SK-N-SH (cell line): ENCODE data around the gene SGPP1.

Experiments used
- CTCF ChIP-seq: fragments of 200-600 bp; sonication (generic); IDR thresholded peaks from 2 replicates; pipeline ENCODE4 v1.6.1; 2017; ENCODE audit warnings: antibody characterized with exemption, mild to moderate bottlenecking, moderate library complexity
- EZH2phosphoT487 ChIP-seq: fragments of 200-600 bp; sonication (generic); IDR thresholded peaks from 2 replicates; pipeline ENCODE4 v1.6.1; 2017; ENCODE audit warnings: low read depth, mixed run types, mild to moderate bottlenecking, antibody characterized with exemption, moderate library complexity, borderline replicate concordance
- FOXM1 ChIP-seq: IDR thresholded peaks from 2 replicates; pipeline ENCODE4 v1.4.0; 2012; ENCODE audit warnings: low read depth, mild to moderate bottlenecking
- JUND ChIP-seq: IDR thresholded peaks from 2 replicates; pipeline ENCODE4 v1.4.0; 2012
- MAX ChIP-seq: IDR thresholded peaks from 2 replicates; pipeline ENCODE4 v1.4.0; 2012; ENCODE audit warnings: low read depth
- NRF1 ChIP-seq: IDR thresholded peaks from 2 replicates; pipeline ENCODE4 v1.6.1; 2012; ENCODE audit warnings: low read depth, mild to moderate bottlenecking, low read length
- POLR2AphosphoS5 ChIP-seq: IDR thresholded peaks from 2 replicates; pipeline ENCODE4 v1.6.1; 2012; ENCODE audit warnings: low read depth, low read length
- RAD21 ChIP-seq: IDR thresholded peaks from 2 replicates; pipeline ENCODE4 v1.6.1; 2012; ENCODE audit warnings: mild to moderate bottlenecking, low read length
- TAF1 ChIP-seq: IDR thresholded peaks from 2 replicates; pipeline ENCODE4 v1.6.1; 2012; ENCODE audit warnings: low read depth, mild to moderate bottlenecking, low read length, moderate library complexity, borderline replicate concordance
- TEAD4 ChIP-seq: IDR thresholded peaks from 2 replicates; pipeline ENCODE4 v1.4.0; 2012; ENCODE audit warnings: mild to moderate bottlenecking, borderline replicate concordance; ENCODE audit not compliant: insufficient read depth
- USF1 ChIP-seq: IDR thresholded peaks from 2 replicates; pipeline ENCODE4 v1.4.0; 2012; ENCODE audit warnings: low read depth, borderline replicate concordance
- YY1 ChIP-seq: IDR thresholded peaks from 2 replicates; pipeline ENCODE4 v1.4.0; 2012; ENCODE audit warnings: low read depth, mild to moderate bottlenecking

GRCh38 chr14:63715360-63715759 is 12.5 kb downstream of the SGPP1 start:
- TF ChIP-seq CTCF, result no peak
- no peak for TF ChIP-seq FOXM1
- no peak for TF ChIP-seq RAD21
- TF ChIP-seq TEAD4, result no peak
- TF ChIP-seq POLR2AphosphoS5, result no peak
- no peak for TF ChIP-seq NRF1
- TF ChIP-seq JUND, result no peak
- TF ChIP-seq USF1, result no peak
- TF ChIP-seq TAF1, result no peak
- TF ChIP-seq MAX, result no peak
- TF ChIP-seq EZH2phosphoT487, result no peak
- TF ChIP-seq YY1, result no peak
